HepG2 (cell line): ENCODE data around the gene FAM110A. TPM values are rescaled to one million over a fixed set of nuclear protein-coding genes. Genes with fewer than 3 reads are reported as not detected.

ENCODE experiments used
- ATAC-seq: fragments of 200-7000 bp; cut with Tn5 transposase; 3 replicates; pipeline ENCODE4 v1.9.1; 2020; ENCODE audit warnings: mild to moderate bottlenecking, moderate library complexity
- BruUV-seq: library from RNA; stranded (reverse); fragments of 400-500 nt; replicated peaks from 2 replicates; lab custom pipeline; 2021; lab: Mats Ljungman, UMichigan
- CTCF ChIA-PET: fragments of 300-600 bp; formaldehyde crosslinking; extraction: SDS; loops from one replicate; lab custom pipeline; 2021; ENCODE audit warnings: low total read pairs, inconsistent platforms, low intra/inter-chr PET ratio; lab: Yijun Ruan, JAX
- POLR2A ChIA-PET: fragments of 350-600 bp; sonication (Branson Sonifier 250); formaldehyde crosslinking; loops from one replicate; lab custom pipeline; 2020; ENCODE audit warnings: antibody characterized with exemption, inconsistent platforms; lab: Yijun Ruan, JAX
- DNase-seq: peaks from one replicate; pipeline ENCODE4 v3.0.0-alpha.2; 2015; ENCODE audit warnings: low spot score
- FAIRE-seq: peaks from 3 replicates; lab custom pipeline; 2011; peaks lifted over from hg19 to GRCh38; lab: Jason Lieb, UNC
- H2AFZ ChIP-seq: one replicate; pipeline ENCODE4 v1.6.1; 2011; ENCODE audit warnings: low read length, inconsistent platforms
- H3K27ac ChIP-seq: fragments of 300-600 bp; 3 replicates; pipeline ENCODE4 v1.8.0; 2011; ENCODE audit warnings: mixed run types, mild to moderate bottlenecking, mixed read lengths, low read length, inconsistent platforms; ENCODE audit not compliant: insufficient read depth; ENCODE audit errors: extremely low read length
- H3K27me3 ChIP-seq, 2 experiments: fragments of 200-600 bp in 1 of 2; 2 replicates in 1 of 2; 3 replicates in 1 of 2; pipeline versions ENCODE4 v1.6.0 to v1.8.0; 2011; ENCODE audit warnings: low read length in 2 of 2, mild to moderate bottlenecking in 2 of 2, moderate library complexity in 2 of 2, inconsistent platforms in 1 of 2; ENCODE audit not compliant: insufficient read depth in 2 of 2, control insufficient read depth in 1 of 2
- H3K36me3 ChIP-seq, 2 experiments: fragments of 200-600 bp in 1 of 2; replicated peaks in 1 of 2; 2 replicates in 1 of 2; 3 replicates in 1 of 2; pipeline versions ENCODE4 v1.5.1 to v1.8.0; 2011; ENCODE audit warnings: low read length in 2 of 2, inconsistent platforms in 1 of 2; ENCODE audit not compliant: insufficient read depth in 2 of 2, control insufficient read depth in 1 of 2
- H3K4me1 ChIP-seq: 2 replicates; pipeline ENCODE4 v1.5.1; 2012; ENCODE audit warnings: low read length, inconsistent platforms; ENCODE audit not compliant: insufficient read depth
- H3K4me2 ChIP-seq: 2 replicates; pipeline ENCODE4 v1.6.0; 2011; ENCODE audit warnings: low read depth, low read length, inconsistent platforms
- H3K4me3 ChIP-seq, 3 experiments: fragments of 200-600 bp in 1 of 3; sonication (generic), shearing (Covaris generic) in 1 of 3; replicated peaks in 1 of 3; 2 replicates each; pipeline ENCODE4 v1.5.1; 2011 to 2016; ENCODE audit warnings: low read length in 3 of 3, inconsistent platforms in 2 of 3, low read depth in 2 of 3, mild to moderate bottlenecking in 2 of 3, control low read depth in 1 of 3, mixed read lengths in 1 of 3; ENCODE audit not compliant: insufficient read depth in 1 of 3
- H3K79me2 ChIP-seq: one replicate; pipeline ENCODE4 v1.6.1; 2011; ENCODE audit warnings: low read length, inconsistent platforms; ENCODE audit not compliant: insufficient read depth
- H3K9ac ChIP-seq: 2 replicates; pipeline ENCODE4 v1.6.0; 2011; ENCODE audit warnings: mild to moderate bottlenecking, low read depth, low read length, inconsistent platforms; ENCODE audit not compliant: insufficient read depth
- H3K9me3 ChIP-seq: 2 replicates; pipeline ENCODE4 v1.5.1; 2012; ENCODE audit warnings: mild to moderate bottlenecking, low read length
- H4K20me1 ChIP-seq: 2 replicates; pipeline ENCODE4 v1.6.0; 2011; ENCODE audit warnings: inconsistent platforms, mild to moderate bottlenecking, low read length, moderate library complexity; ENCODE audit not compliant: insufficient read depth
- U2AF2 ChIP-seq: fragments of 200-400 bp; formaldehyde crosslinking; IDR thresholded peaks from 2 replicates; pipeline ENCODE4 v1.6.1; 2017; ENCODE audit warnings: low read depth, mild to moderate bottlenecking, low read length
- ZBTB21 ChIP-seq: sonication (generic); formaldehyde crosslinking; IDR thresholded peaks from 2 replicates; pipeline ENCODE4 v1.4.0; 2020; ENCODE audit warnings: missing genetic modification reagents
- ZNF441 ChIP-seq: sonication (generic); formaldehyde crosslinking; IDR thresholded peaks from 2 replicates; pipeline ENCODE4 v1.7.0; 2021; ENCODE audit warnings: missing genetic modification reagents, borderline replicate concordance
- ZNF629 ChIP-seq: sonication (generic); formaldehyde crosslinking; conservative IDR thresholded peaks from 2 replicates; pipeline ENCODE4 v1.5.0; 2020; ENCODE audit warnings: missing genetic modification reagents
- WGBS: methylation state at CpG from one replicate; pipeline ENCODE4 v1.1.6; 2017; ENCODE audit warnings: low lambda C conversion rate; 5-methylcytosine and 5-hydroxymethylcytosine counted together
- in situ Hi-C: cut with HindIII; loops from 2 replicates; pipeline ENCODE4 v1.10.0; 2017; ENCODE audit warnings: low pct_unique_long_range_greater_than_20kb; ENCODE audit not compliant: extremely low pct_ligation_motif_present
- intact Hi-C: fragments of 100-400 bp; cut with micrococcal nuclease; formaldehyde crosslinking; loops from one replicate; pipeline ENCODE4 v1.10.0; 2022; ENCODE audit not compliant: unreplicated experiment
- polyA plus RNA-seq, 8 experiments: library from polyadenylated mRNA; depleted of rRNA in 3 of 8; stranded (reverse) in 7 of 8; unstranded in 1 of 8; fragments of >200 nt; fragmentation: Illumina TruSeq in 4 of 8; extraction: Trizol in 4 of 8; gene quantifications; 2 replicates each; pipeline versions ENCODE4 v1.2.1 to v1.2.3, GENCODE V29; 2011 to 2016; ENCODE audit warnings: low read depth in 4 of 8, missing spikeins in 1 of 8, mixed read lengths in 1 of 8; ENCODE audit not compliant: insufficient read depth in 1 of 8
- total RNA-seq, 5 experiments: library from RNA; depleted of rRNA; stranded (reverse); fragments of >200 nt; fragmentation: Illumina TruSeq; extraction: Trizol; gene quantifications; 2 replicates each; pipeline ENCODE4 v1.2.3, GENCODE V29; 2016; ENCODE audit warnings: low read depth in 1 of 5
- TF ChIP-seq, protein P1 (sequence below): sonication (generic); formaldehyde crosslinking; IDR thresholded peaks from 2 replicates; pipeline ENCODE4 v1.4.0; 2020; ENCODE audit warnings: mild to moderate bottlenecking, missing genetic modification reagents

Gene FAM110A
- total and polyA plus RNA-seq, 2 of the 13 experiments (the other 11 are each of a cell fraction or from before 2014, with no cell fraction given), result 1.9 TPM

DNA sequence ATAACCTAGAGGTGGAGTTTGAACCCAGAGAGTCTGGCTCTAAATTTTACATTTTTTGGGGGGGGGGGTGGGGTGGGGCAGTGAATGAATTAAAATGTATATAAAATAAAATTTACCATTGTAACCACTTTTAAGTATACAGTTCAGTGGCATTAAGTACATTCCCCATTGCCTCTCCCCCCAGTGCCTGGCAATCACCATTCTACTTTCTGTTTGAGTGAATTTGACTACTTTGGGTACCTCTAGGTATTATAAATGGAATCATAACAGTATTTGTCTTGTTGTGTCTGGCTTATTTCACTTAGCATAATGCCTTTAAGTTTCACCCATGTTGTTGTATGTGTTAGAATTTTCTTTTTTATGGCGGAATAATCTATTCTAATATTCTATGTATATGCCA is 2.7 kb downstream of the FAM110A start:
- ChIA-PET POLR2A (no interaction called here), CTCF (no interaction called here)
- peaks cover 20% of the 10 kb centered on the region for H3K4me1 ChIP-seq
- in situ Hi-C loops (no loop called here), intact Hi-C loops (no loop called here)
- H3K9me3 ChIP-seq, result no peaks in the 10 kb centered on the region
- H3K4me2 ChIP-seq, result no peak overlapping the region
- H2AFZ ChIP-seq, result no peak overlapping the region
- no TSS peak for BruUV-seq
- no peak overlapping the region for H3K27ac ChIP-seq
- H3K79me2 ChIP-seq, result no peaks in the 10 kb centered on the region
- H3K36me3 ChIP-seq, result no peaks in the 10 kb centered on the region
- H4K20me1 ChIP-seq, result no peaks in the 10 kb centered on the region
- H3K27me3 ChIP-seq, result peaks cover 0 to 7% of the 10 kb centered on the region in 2 experiments; a peak in 3 of 5 replicates
- no peak for TF ChIP-seq U2AF2
- TF ChIP-seq ZBTB21 (CRISPR knock-in tag), result no peak
- no peak for TF ChIP-seq ZNF441 (CRISPR knock-in tag)
- H3K9ac ChIP-seq, result no peak overlapping the region
- no peak for ATAC-seq
- 98% methylated on average over 1 of the region's 1 CpG for WGBS
- no peak for FAIRE-seq
- H3K4me3 ChIP-seq, result no peak overlapping the region
- DNase-seq, result no peak

DNA sequence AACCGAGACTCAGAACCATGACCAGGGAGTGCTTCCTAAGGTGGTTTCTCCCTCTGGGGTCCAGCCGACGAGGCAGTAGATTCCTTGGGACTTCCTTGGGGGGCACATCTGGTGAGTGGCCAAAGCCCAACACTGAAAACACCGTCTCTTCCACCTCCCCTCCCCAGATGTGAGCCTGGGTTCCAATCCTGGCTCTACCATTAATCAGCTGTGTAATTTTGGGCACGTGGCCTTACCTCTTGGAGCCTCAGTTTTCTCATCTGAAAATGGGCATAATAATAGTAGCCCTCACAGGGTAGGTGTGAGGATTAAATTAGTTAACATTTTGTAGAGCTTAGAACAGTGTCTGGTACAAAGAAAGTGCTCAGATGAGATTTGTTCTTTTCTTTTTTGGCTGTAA is 5.5 kb downstream of the FAM110A start:
- 45% methylated on average over 5 of the region's 5 CpGs for WGBS
- no peak overlapping the region for H3K27ac ChIP-seq
- no peak overlapping the region for H2AFZ ChIP-seq
- H3K4me3 ChIP-seq, result no peak overlapping the region
- peak; percentile 75 for TF ChIP-seq ZNF629 (CRISPR knock-in tag)
- TF ChIP-seq, protein P1, sequence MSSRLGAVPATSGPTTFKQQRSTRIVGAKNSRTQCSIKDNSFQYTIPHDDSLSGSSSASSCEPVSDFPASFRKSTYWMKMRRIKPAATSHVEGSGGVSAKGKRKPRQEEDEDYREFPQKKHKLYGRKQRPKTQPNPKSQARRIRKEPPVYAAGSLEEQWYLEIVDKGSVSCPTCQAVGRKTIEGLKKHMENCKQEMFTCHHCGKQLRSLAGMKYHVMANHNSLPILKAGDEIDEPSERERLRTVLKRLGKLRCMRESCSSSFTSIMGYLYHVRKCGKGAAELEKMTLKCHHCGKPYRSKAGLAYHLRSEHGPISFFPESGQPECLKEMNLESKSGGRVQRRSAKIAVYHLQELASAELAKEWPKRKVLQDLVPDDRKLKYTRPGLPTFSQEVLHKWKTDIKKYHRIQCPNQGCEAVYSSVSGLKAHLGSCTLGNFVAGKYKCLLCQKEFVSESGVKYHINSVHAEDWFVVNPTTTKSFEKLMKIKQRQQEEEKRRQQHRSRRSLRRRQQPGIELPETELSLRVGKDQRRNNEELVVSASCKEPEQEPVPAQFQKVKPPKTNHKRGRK (CRISPR knock-in tag), result no peak
- intact Hi-C loops (no loop called here), in situ Hi-C loops (no loop called here)
- no TSS peak for BruUV-seq
- POLR2A ChIA-PET, result no interaction called here
- ATAC-seq (no peak), FAIRE-seq (no peak), DNase-seq (no peak)
- peaks cover 22% of the 10 kb centered on the region for H3K4me1 ChIP-seq
- no peak overlapping the region for H3K4me2 ChIP-seq
- H3K9me3 ChIP-seq, result no peaks in the 10 kb centered on the region
- peaks cover 0 to 6% of the 10 kb centered on the region in 2 experiments; a peak in 3 of 5 replicates for H3K27me3 ChIP-seq
- H3K9ac ChIP-seq, result no peak overlapping the region
- H3K79me2 ChIP-seq, result no peaks in the 10 kb centered on the region
- no peaks in the 10 kb centered on the region for H4K20me1 ChIP-seq
- CTCF ChIA-PET, result no interaction called here
- H3K36me3 ChIP-seq, result no peaks in the 10 kb centered on the region
